Subcutaneous abdominal adipose tissue (tissue), 5 donors: ENCODE results near the gene CNTN5.

Experiments used
- H3K27ac ChIP-seq: one replicate; pipeline ENCODE4 v1.7.0; 2013; ENCODE audit warnings: low read depth, mild to moderate bottlenecking, inconsistent platforms, low read length, moderate library complexity
- H3K27me3 ChIP-seq, 5 donors: one replicate each; pipeline ENCODE4 v1.7.0; 2013; ENCODE audit warnings: low read length in 5 of 5, inconsistent platforms in 1 of 5; ENCODE audit not compliant: control insufficient read depth in 5 of 5, insufficient read depth in 4 of 5
- H3K36me3 ChIP-seq, 5 donors: one replicate each; pipeline ENCODE4 v1.7.0; 2013; ENCODE audit warnings: low read length in 5 of 5; ENCODE audit not compliant: control insufficient read depth in 5 of 5, insufficient read depth in 5 of 5
- H3K4me1 ChIP-seq, 5 donors: one replicate each; pipeline ENCODE4 v1.7.0; 2013; ENCODE audit warnings: low read length in 5 of 5, mild to moderate bottlenecking in 3 of 5, moderate library complexity in 1 of 5; ENCODE audit not compliant: control insufficient read depth in 5 of 5, insufficient read depth in 5 of 5
- H3K4me3 ChIP-seq, 5 donors: one replicate each; pipeline ENCODE4 v1.7.0; 2013; ENCODE audit warnings: low read length in 5 of 5, low read depth in 1 of 5
- H3K9ac ChIP-seq, 5 donors: one replicate each; pipeline ENCODE4 v1.7.0; 2013; ENCODE audit warnings: low read length in 5 of 5, mild to moderate bottlenecking in 4 of 5, moderate library complexity in 3 of 5
- H3K9me3 ChIP-seq, 5 donors: one replicate each; pipeline ENCODE4 v1.7.0; 2013; ENCODE audit warnings: low read length in 5 of 5; ENCODE audit not compliant: control insufficient read depth in 5 of 5
- donor health status: healthy.
- donor health status: healthy.
- donor health status: healthy.
- donor health status: healthy.
- donor health status: healthy.

The CNTN5 gene

DNA sequence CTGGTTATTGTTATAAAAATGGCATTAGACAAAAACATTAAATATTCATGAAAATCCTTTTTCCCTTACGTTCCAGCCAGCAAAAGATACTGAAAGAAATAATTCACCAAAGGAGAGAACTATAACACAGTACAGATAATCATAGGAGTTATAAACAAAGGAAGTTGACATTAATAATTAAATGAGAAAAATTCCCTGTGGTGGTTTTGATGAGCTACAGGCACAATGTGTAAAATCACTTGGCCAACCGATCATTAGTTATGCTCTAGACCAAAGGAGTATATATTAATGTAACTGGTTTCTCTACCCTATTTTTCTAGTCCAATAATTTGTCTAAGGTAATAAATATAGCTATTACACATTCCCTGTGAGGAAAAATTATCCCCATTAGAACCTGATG, 534.7 kb downstream of the CNTN5 start:
- Histone ChIP-seq H3K27ac (no peak overlapping the region), H3K4me3 (no peak overlapping the region), H3K27me3 (no peaks in the 10 kb centered on the region), H3K36me3 (no peaks in the 10 kb centered on the region), H3K9ac (no peak overlapping the region), H3K9me3 (no peaks in the 10 kb centered on the region), H3K4me1 (no peaks in the 10 kb centered on the region)

DNA sequence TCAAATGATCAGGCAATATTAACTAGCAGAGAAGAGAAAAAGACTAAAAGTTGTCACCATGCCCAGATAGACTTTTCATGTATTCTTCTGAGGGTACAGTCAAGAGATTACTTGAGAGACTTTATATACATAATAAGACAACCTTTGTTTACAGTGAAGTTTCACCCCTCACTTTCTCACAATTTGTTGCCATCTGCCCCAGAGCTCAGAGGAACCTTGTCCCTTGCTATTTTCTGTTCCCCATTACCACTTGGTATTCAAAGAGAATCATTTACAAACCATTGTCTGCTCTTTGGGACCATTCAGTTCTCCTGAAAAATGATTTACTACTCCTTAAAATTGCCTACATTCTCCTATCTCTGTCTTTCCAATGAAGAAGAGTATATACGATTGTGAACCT, 544.6 kb downstream of the CNTN5 start:
- H3K27me3 ChIP-seq, result no peaks in the 10 kb centered on the region
- no peaks in the 10 kb centered on the region for H3K36me3 ChIP-seq
- H3K9me3 ChIP-seq, result peaks cover 0 to 4% (median 0%) of the 10 kb centered on the region in 5 donors
- no peaks in the 10 kb centered on the region for H3K4me1 ChIP-seq
- H3K27ac ChIP-seq, result no peak overlapping the region
- no peak overlapping the region for H3K9ac ChIP-seq
- no peak overlapping the region for H3K4me3 ChIP-seq

DNA sequence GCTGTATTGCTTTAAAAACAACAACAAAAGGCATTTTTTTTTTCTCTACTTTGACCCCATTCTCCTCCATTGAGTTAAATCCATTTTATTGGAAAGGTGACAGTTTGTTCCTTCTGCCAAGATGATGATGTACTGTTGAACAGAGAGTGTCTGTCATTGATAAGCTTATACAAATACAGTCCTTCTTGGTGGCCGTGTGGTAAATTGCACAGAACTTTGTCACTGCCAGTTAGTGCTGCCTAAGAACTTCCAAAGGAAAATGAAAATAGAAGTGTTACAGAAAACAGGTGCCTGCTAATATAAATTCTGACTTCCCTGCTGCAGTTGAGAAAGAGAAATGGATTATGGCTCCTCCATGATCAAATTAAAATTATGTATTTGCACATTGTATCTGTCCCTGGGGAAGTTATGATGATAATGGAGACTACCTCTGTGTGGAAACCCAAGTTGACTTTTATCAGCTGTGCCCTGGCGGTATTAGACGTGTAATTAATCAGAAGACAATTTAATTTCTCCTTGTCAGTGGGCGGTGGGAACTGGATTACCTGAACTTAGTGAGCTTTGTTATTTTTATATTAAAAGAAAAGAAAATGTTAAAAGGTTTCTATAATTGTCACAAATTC, 546.7 kb downstream of the CNTN5 start:
- Histone ChIP-seq H3K9me3 (no peaks in the 10 kb centered on the region), H3K9ac (no peak overlapping the region), H3K4me3 (no peak overlapping the region), H3K4me1 (no peaks in the 10 kb centered on the region), H3K27ac (no peak overlapping the region), H3K27me3 (no peaks in the 10 kb centered on the region), H3K36me3 (no peaks in the 10 kb centered on the region)

DNA sequence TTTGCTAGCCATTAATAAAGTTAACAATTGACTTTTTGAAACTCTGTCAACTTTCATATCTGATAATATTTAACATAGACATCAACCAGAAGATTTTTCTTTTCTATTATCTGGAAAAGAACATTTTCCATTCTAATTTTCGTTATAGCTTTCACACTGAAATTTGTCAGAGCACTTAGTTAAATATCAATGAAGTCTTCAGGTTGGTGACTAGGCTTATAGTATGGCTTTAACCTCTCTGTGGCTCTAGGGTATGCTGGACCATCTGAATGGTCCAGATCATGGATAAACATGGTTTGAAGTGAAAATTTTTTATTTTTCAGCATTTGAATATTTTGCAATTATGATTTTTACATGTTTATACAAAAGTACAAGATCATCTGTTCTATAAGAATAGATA, 548.1 kb downstream of the CNTN5 start:
- no peaks in the 10 kb centered on the region for H3K9me3 ChIP-seq
- no peak overlapping the region for H3K27ac ChIP-seq
- H3K36me3 ChIP-seq, result no peaks in the 10 kb centered on the region
- no peaks in the 10 kb centered on the region for H3K27me3 ChIP-seq
- no peak overlapping the region for H3K9ac ChIP-seq
- H3K4me3 ChIP-seq, result no peak overlapping the region
- no peaks in the 10 kb centered on the region for H3K4me1 ChIP-seq

DNA sequence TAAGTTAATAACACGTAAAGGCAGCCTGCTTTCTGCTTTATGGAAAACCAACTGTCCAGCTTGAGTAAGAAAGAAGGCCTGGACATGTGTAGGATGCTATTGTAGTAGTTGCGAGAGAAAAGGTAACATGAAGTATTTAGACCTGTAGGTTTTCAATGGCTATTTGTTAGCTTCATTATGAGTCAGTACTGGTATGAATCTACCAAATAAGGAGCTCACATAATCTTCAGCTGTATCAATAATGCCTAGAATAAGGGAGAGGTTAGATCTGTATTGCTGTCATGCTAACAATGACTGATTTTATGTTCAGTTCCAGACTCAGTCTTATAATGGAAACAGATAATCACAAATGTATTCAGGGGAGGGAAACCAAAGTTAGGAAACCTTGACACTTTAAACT, 550.3 kb downstream of the CNTN5 start:
- H3K36me3 ChIP-seq, result no peaks in the 10 kb centered on the region
- H3K9me3 ChIP-seq, result peaks cover 0 to 4% (median 0%) of the 10 kb centered on the region in 5 donors
- H3K9ac ChIP-seq, result no peak overlapping the region
- H3K27me3 ChIP-seq, result no peaks in the 10 kb centered on the region
- no peaks in the 10 kb centered on the region for H3K4me1 ChIP-seq
- no peak overlapping the region for H3K27ac ChIP-seq
- no peak overlapping the region for H3K4me3 ChIP-seq

DNA sequence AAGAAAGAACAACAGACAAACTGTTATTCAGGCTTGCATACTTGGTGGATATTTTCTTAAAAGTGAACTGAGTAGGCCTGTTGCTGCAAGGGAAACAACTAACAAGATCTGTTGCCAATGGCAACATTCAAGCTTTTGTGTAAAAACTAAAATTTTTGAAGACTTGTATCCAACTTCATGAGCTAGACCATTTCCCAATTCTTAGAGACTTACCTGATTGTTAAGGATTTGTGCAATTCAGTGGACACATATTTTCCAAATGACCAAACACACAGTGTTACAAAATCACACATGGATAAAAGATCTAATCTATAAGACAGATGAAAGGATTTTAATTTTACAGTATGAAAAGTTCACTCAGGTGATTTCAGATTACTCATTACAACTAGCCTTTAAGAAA, 564.1 kb downstream of the CNTN5 start:
- Histone ChIP-seq H3K9me3 (peaks cover 0 to 3% (median 0%) of the 10 kb centered on the region in 5 donors), H3K36me3 (no peaks in the 10 kb centered on the region), H3K27ac (no peak overlapping the region), H3K9ac (no peak overlapping the region), H3K27me3 (no peaks in the 10 kb centered on the region), H3K4me3 (no peak overlapping the region), H3K4me1 (no peaks in the 10 kb centered on the region)

DNA sequence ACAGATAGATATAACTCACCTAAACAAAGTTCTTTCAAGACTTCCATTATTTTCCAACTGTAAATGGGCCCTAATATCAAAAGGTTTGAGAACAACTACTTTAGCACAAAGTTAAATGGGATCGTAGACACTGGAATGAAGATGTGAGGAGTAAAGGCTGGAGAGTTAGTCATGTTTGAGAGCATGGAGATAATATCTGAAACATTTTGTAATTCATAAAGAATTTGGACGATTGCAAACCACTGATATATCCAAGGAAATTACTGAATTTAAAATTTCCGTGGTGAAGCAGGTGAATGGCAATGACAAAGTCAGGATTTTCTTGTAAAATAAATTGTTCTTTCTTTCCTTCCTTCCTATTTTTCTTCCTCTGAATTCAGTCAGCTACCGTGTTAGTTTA, 564.9 kb downstream of the CNTN5 start:
- H3K9ac ChIP-seq, result no peak overlapping the region
- no peak overlapping the region for H3K4me3 ChIP-seq
- peaks cover 0 to 3% (median 0%) of the 10 kb centered on the region in 5 donors for H3K9me3 ChIP-seq
- H3K36me3 ChIP-seq, result no peaks in the 10 kb centered on the region
- H3K27me3 ChIP-seq, result no peaks in the 10 kb centered on the region
- H3K4me1 ChIP-seq, result no peaks in the 10 kb centered on the region
- no peak overlapping the region for H3K27ac ChIP-seq

DNA sequence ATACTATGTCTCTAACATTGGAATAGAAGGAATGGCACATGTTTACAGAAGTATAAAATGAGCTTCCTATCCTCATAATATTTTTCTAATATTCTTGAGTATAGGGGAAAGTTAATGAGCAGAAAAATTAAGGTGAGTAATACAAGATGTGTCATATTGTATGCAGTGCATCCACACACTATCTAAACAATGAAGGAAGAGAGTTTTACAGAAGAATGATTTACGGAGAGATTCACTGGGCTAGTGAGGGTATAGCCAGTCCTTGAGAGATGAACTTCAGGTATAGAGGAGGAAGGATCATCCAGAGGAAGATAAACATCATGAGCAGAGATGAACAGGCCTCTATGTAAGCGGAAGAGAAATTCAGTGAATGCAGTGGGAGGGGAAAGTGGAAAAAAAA, 569.0 kb downstream of the CNTN5 start:
- Histone ChIP-seq H3K9ac (no peak overlapping the region), H3K36me3 (no peaks in the 10 kb centered on the region), H3K27ac (no peak overlapping the region), H3K9me3 (no peaks in the 10 kb centered on the region), H3K4me3 (no peak overlapping the region), H3K4me1 (no peaks in the 10 kb centered on the region), H3K27me3 (no peaks in the 10 kb centered on the region)

DNA sequence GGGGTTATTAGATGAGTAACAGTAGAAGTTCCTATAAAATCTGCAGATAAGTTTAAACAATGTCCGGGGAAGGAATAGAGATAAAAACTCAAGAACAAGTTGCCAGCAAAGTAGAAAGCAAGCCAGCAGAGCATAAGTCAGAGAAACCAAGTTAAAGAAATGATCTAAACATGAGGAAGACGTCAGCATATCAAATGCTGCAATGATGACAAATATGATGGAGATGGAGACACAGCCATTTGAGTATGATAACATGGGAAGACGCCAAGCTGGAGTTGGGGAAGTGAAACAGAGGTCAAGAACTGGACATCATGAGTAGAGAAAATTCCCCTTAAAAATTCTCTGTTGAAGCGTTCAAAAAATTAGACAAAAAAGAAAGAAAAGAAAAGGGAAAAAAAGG, 571.5 kb downstream of the CNTN5 start:
- no peaks in the 10 kb centered on the region for H3K27me3 ChIP-seq
- H3K4me3 ChIP-seq, result no peak overlapping the region
- no peaks in the 10 kb centered on the region for H3K36me3 ChIP-seq
- no peak overlapping the region for H3K9ac ChIP-seq
- H3K4me1 ChIP-seq, result no peaks in the 10 kb centered on the region
- no peak overlapping the region for H3K27ac ChIP-seq
- no peaks in the 10 kb centered on the region for H3K9me3 ChIP-seq

DNA sequence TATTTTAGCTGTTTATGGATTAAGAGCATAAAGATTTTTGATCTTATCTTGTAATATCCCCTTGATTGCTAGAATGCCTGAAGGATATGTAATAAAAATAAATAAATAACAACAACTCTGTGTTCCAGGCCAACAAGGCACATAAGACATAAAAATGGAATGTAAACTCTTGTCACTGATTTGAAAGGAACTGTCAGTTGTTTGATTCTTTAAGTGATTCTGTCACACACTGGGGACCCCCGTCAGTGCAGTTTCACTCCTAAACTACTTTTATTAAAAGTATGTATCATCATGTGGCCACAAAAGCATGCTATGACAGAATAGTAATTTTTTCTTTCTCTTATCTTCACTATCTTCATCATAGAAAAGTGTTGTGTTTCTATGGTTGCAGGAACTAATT, 572.4 kb downstream of the CNTN5 start:
- Histone ChIP-seq H3K9me3 (no peaks in the 10 kb centered on the region), H3K36me3 (no peaks in the 10 kb centered on the region), H3K4me3 (no peak overlapping the region), H3K27me3 (no peaks in the 10 kb centered on the region), H3K9ac (no peak overlapping the region), H3K4me1 (no peaks in the 10 kb centered on the region), H3K27ac (no peak overlapping the region)

DNA sequence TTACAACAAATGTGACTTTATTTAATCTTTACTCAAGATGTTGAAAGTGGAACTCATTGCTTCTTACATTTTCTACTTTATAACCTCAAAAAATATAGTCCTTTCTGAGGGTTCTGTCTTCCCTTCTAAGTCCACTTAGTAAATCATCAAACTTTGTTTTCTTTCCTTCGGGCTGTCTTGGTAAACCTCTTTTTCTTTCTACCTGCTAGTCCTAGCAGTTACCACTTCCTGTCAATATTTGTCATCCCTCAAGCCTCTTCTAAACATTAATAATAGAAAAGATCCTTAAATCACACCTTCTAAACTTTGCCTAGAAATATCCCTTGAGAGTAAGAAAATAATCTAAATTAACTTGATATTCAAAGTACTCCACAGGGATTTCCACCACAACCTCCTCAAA, 580.4 kb downstream of the CNTN5 start:
- no peaks in the 10 kb centered on the region for H3K9me3 ChIP-seq

More for the DNA sequence above, 580.4 kb downstream of the CNTN5 start:
- H3K27ac ChIP-seq, result no peak overlapping the region
- H3K36me3 ChIP-seq, result no peaks in the 10 kb centered on the region
- H3K4me1 ChIP-seq, result no peaks in the 10 kb centered on the region
- H3K27me3 ChIP-seq, result no peaks in the 10 kb centered on the region
- H3K9ac ChIP-seq, result no peak overlapping the region
- no peak overlapping the region for H3K4me3 ChIP-seq
